ENCODE measurements around the gene HDHD2.
A peak's percentile ranks its signal among the peaks of the same experiment; 100 is the strongest.

The HDHD2 gene

GRCh38 chr18:47143899-47144485 lies 6.3 kb downstream of the HDHD2 start:
- DNase-seq: no peak

GRCh38 chr18:47143153-47143552 lies 7.1 kb downstream of the HDHD2 start:
- no peak for DNase-seq

- DNase-seq: no peak
Observed at GRCh38 chr18:47141289-47141688, 9.0 kb downstream of the HDHD2 start.

GRCh38 chr18:47121146-47121545 lies 29.2 kb downstream of the HDHD2 start:
- no peak for DNase-seq

- DNase-seq: peak; percentile 21
Observed at GRCh38 chr18:47120428-47120827, 29.9 kb downstream of the HDHD2 start.

- no peak for DNase-seq
Observed at GRCh38 chr18:47118981-47119380, 31.3 kb downstream of the HDHD2 start.

- DNase-seq: no peak
Observed at GRCh38 chr18:47115205-47115604, 35.1 kb downstream of the HDHD2 start.

GRCh38 chr18:47113796-47114540 lies 36.3 kb downstream of the HDHD2 start:
- DNase-seq: no peak

- DNase-seq: no peak
Observed at GRCh38 chr18:47110492-47111274, 39.6 kb downstream of the HDHD2 start.

- no peak for DNase-seq
Observed at GRCh38 chr18:47109720-47110119, 40.6 kb downstream of the HDHD2 start.

- no peak for DNase-seq
Observed at GRCh38 chr18:47108998-47109405, 41.3 kb downstream of the HDHD2 start.

- DNase-seq: no peak
Observed at GRCh38 chr18:47108373-47108772, 41.9 kb downstream of the HDHD2 start.

GRCh38 chr18:47100212-47100831 lies 50.0 kb downstream of the HDHD2 start:
- DNase-seq: peak; percentile 76

GRCh38 chr18:47095810-47096209 lies 54.5 kb downstream of the HDHD2 start:
- no peak for DNase-seq

GRCh38 chr18:47087676-47088075 lies 62.6 kb downstream of the HDHD2 start:
- no peak for DNase-seq

GRCh38 chr18:47081578-47081977 lies 68.7 kb downstream of the HDHD2 start:
- no peak for DNase-seq

- DNase-seq: no peak
Observed at GRCh38 chr18:47080872-47081271, 69.4 kb downstream of the HDHD2 start.

GRCh38 chr18:47077111-47077510 lies 73.2 kb downstream of the HDHD2 start:
- no peak for DNase-seq

- DNase-seq: no peak
Observed at GRCh38 chr18:47075098-47075883, 75.0 kb downstream of the HDHD2 start.

GRCh38 chr18:47067648-47068047 lies 82.7 kb downstream of the HDHD2 start:
- DNase-seq: no peak

- DNase-seq: no peak
Observed at GRCh38 chr18:47063096-47063495, 87.2 kb downstream of the HDHD2 start.

GRCh38 chr18:47062471-47062870 lies 87.8 kb downstream of the HDHD2 start:
- DNase-seq: no peak
